ENCODE data around the gene GAS5. TPM values are rescaled to one million over a fixed set of nuclear protein-coding genes. Genes with fewer than 3 reads are reported as not detected.
"Not testable (repeated sequence)": the region's sequence is repeated elsewhere in the genome, so short reads cannot be mapped to it uniquely, and the experiment has no call there.

GAS5 gene
- total RNA-seq, 1 experiment from 2014 or later = 503 TPM

DNA sequence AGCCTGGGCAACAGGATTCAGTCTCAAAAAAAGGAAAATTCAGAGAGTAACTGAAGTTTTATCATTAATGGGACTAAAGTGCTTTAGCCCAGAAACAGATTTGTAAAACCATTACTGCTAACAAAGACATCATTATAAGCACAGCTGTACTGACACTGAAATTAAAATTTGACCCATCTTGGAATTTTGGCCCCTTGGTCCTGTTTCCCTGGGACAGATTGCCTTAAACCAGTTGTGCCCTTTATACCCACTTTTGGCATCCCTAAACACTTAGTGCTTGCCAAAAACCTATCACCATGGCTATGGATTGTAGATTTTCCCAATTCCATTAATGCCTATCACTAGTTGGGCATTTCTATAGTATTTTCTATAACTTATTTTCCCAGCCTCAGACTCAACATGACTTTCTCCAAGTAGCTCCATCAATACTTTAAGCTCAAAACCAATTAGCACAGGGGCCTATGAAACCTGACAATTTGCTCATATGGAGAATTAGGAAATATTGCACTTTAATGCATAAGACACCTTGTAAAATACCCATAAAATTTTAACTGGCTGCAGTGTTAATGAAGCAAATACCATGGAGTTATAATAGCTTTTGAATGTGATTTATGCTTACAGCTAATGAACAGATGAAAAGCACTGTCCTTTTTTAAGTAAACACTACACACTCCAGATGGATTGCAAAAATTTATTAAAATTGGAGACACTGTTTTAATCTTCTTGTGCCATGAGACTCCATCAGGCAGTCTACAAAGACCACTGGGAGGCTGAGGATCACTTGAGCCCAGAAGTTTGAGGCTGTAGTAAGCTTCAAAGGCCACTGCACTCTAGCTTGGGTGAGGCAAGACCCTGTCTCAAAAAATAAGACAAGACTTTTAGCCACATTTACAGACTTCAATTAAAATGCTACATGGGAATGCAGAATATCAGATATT is 4.3 kb downstream of the GAS5 start:
- Histone ChIP-seq H3K36me3 (ENCODE audit: insufficient read depth, low read length, poor library complexity, severe bottlenecking) (peaks cover 63% of the 10 kb centered on the region), H3K27ac (ENCODE audit: low read depth, low read length, poor library complexity, severe bottlenecking) (peak overlapping the region; percentile 43)
- no TSS peak for BruUV-seq (replicated peaks)

DNA sequence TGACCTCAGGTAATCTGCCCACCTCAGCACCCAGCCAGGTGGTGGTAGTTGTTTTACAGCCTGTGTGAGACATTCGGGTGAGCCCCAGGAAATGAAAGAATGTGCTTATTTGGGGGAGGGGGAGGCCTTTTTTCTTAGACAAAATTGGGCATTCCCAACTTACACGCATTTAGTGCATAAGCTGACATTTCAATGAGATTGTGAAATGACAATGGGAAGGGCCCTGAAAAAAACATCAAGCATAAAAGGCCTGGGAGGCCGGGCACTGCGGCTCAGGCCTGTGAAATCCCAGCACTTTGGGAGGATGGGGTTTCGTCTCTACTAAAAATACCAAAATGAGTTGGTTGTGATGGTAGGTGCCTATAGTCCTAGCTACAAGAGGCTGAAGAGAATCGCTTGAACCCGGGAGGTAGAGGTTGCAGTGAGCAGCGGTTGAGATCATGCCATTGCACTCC is 5.0 kb downstream of the GAS5 start:
- Histone ChIP-seq H3K27me3 (replicated peaks; ENCODE audit: insufficient read depth, low read depth, low read length, poor library complexity) (no peaks in the 10 kb centered on the region), H3K4me1 (ENCODE audit: insufficient read depth, low read length, poor library complexity, severe bottlenecking) (peaks cover 8% of the 10 kb centered on the region), H3K4me3 (ENCODE audit: low read depth, low read length, poor library complexity, severe bottlenecking) (no peak overlapping the region), H3K9me3 (ENCODE audit: low read depth, low read length, poor library complexity, severe bottlenecking) (no peaks in the 10 kb centered on the region), H3K27ac (ENCODE audit: low read depth, low read length, poor library complexity, severe bottlenecking) (peak overlapping the region; percentile 17), H3K36me3 (ENCODE audit: insufficient read depth, low read length, poor library complexity, severe bottlenecking) (peaks cover 70% of the 10 kb centered on the region)
- CTCF ChIA-PET = no interaction called here
- POLR2A ChIA-PET (ENCODE audit: low non-redundant PET) = no interaction called here
- DNase-seq (ENCODE audit: low spot score) = no peak
- TF ChIP-seq, protein P1, sequence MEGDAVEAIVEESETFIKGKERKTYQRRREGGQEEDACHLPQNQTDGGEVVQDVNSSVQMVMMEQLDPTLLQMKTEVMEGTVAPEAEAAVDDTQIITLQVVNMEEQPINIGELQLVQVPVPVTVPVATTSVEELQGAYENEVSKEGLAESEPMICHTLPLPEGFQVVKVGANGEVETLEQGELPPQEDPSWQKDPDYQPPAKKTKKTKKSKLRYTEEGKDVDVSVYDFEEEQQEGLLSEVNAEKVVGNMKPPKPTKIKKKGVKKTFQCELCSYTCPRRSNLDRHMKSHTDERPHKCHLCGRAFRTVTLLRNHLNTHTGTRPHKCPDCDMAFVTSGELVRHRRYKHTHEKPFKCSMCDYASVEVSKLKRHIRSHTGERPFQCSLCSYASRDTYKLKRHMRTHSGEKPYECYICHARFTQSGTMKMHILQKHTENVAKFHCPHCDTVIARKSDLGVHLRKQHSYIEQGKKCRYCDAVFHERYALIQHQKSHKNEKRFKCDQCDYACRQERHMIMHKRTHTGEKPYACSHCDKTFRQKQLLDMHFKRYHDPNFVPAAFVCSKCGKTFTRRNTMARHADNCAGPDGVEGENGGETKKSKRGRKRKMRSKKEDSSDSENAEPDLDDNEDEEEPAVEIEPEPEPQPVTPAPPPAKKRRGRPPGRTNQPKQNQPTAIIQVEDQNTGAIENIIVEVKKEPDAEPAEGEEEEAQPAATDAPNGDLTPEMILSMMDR (conservative IDR thresholded peaks at IDR 0.05; ENCODE audit: low read depth, low read length) = no peak
- TF ChIP-seq EZH2 (IDR thresholded peaks at IDR 0.05; ENCODE audit: borderline replicate concordance, low read depth, low read length, poor library complexity, severe bottlenecking) = no peak
- BruUV-seq (replicated peaks) = no TSS peak
- intact Hi-C loops (cut with micrococcal nuclease; ENCODE audit: unreplicated experiment) = no loop called here

More for the DNA sequence above, 4.3 kb downstream of the GAS5 start:
- H3K27me3 ChIP-seq (replicated peaks; ENCODE audit: insufficient read depth, low read depth, low read length, poor library complexity) = no peaks in the 10 kb centered on the region
- ChIA-PET POLR2A (ENCODE audit: low non-redundant PET) (no interaction called here), CTCF (no interaction called here)
- no peak for TF ChIP-seq EZH2 (IDR thresholded peaks at IDR 0.05; ENCODE audit: borderline replicate concordance, low read depth, low read length, poor library complexity, severe bottlenecking)
- TF ChIP-seq, protein P1 (conservative IDR thresholded peaks at IDR 0.05; ENCODE audit: low read depth, low read length) = no peak
- H3K4me1 ChIP-seq (ENCODE audit: insufficient read depth, low read length, poor library complexity, severe bottlenecking) = peaks cover 8% of the 10 kb centered on the region
- intact Hi-C loops (cut with micrococcal nuclease; ENCODE audit: unreplicated experiment) = no loop called here
- no peak for DNase-seq (ENCODE audit: low spot score)
- no peaks in the 10 kb centered on the region for H3K9me3 ChIP-seq (ENCODE audit: low read depth, low read length, poor library complexity, severe bottlenecking)
- H3K4me3 ChIP-seq (ENCODE audit: low read depth, low read length, poor library complexity, severe bottlenecking) = peak overlapping the region; percentile 76

DNA sequence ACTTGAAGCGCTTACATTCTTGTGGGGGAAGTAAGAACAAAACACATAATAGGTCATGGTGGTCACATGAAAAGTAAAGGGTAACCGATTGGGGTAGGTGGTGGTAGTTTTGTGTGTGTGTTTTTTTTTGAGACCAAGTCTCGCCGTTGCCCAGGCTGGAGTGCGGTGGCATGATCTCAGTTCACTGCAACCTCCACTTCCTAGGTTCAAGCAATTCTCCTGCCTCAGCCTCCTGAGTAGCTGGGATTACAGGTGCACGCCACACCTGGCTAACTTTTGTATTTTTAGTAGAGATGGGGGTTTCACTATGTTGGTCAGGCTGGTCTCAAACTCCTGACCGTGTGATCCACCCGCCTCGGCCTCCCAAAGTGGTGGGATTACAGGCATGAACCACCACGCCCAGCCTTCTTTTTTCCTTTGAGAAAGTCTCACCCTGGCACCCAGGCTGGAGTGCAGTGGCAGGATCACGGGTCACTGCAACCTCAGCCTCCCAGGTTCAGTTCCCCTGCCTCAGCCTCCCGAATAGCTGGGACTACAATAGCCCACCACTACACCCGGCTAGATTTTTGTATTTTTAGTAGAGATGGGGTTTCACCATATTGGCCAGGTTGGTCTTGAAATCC is 5.5 kb downstream of the GAS5 start:
- intact Hi-C loops (cut with micrococcal nuclease; ENCODE audit: unreplicated experiment); CTCF ChIA-PET; H3K9me3 ChIP-seq (ENCODE audit: low read depth, low read length, poor library complexity, severe bottlenecking); H3K27me3 ChIP-seq (replicated peaks; ENCODE audit: insufficient read depth, low read depth, low read length, poor library complexity); POLR2A ChIA-PET (ENCODE audit: low non-redundant PET); H3K4me1 ChIP-seq (ENCODE audit: insufficient read depth, low read length, poor library complexity, severe bottlenecking); H3K4me3 ChIP-seq (ENCODE audit: low read depth, low read length, poor library complexity, severe bottlenecking); BruUV-seq (replicated peaks); DNase-seq (ENCODE audit: low spot score): not testable (repeated sequence)
- H3K27ac ChIP-seq (ENCODE audit: low read depth, low read length, poor library complexity, severe bottlenecking) = peak overlapping the region; percentile 17
- H3K36me3 ChIP-seq (ENCODE audit: insufficient read depth, low read length, poor library complexity, severe bottlenecking) = peaks cover 71% of the 10 kb centered on the region
